ELR (cell line): ENCODE results near the gene CBFA2T3.
"Not testable (repeated sequence)": the region's sequence is repeated elsewhere in the genome, so short reads cannot be mapped to it uniquely, and the experiment has no call there.

Source experiments
- DNase-seq: peaks from one replicate; pipeline ENCODE4 v3.0.0-alpha.2; 2015; ENCODE audit warnings: low read depth

Gene CBFA2T3

GRCh38 chr16:88889702-88890352, 87.2 kb downstream of the CBFA2T3 start:
- DNase-seq, result not testable (repeated sequence)

- DNase-seq, result no peak
Measured at GRCh38 chr16:88888461-88889387, 88.3 kb downstream of the CBFA2T3 start.

GRCh38 chr16:88888057-88888456, 89.0 kb downstream of the CBFA2T3 start:
- no peak for DNase-seq

- DNase-seq, result no peak
Measured at GRCh38 chr16:88886845-88887521, 90.0 kb downstream of the CBFA2T3 start.

- no peak for DNase-seq
Measured at GRCh38 chr16:88886420-88886844, 90.6 kb downstream of the CBFA2T3 start.

- no peak for DNase-seq
Measured at GRCh38 chr16:88885693-88886280, 91.2 kb downstream of the CBFA2T3 start.

- no peak for DNase-seq
Measured at GRCh38 chr16:88884569-88885271, 92.3 kb downstream of the CBFA2T3 start.

- DNase-seq, result no peak
Measured at GRCh38 chr16:88883946-88884345, 93.1 kb downstream of the CBFA2T3 start.

GRCh38 chr16:88883117-88883895, 93.7 kb downstream of the CBFA2T3 start:
- no peak for DNase-seq

- DNase-seq, result no peak
Measured at GRCh38 chr16:88882358-88883030, 94.5 kb downstream of the CBFA2T3 start.

- no peak for DNase-seq
Measured at GRCh38 chr16:88881675-88882357, 95.2 kb downstream of the CBFA2T3 start.

- DNase-seq, result no peak
Measured at GRCh38 chr16:88881007-88881615, 95.9 kb downstream of the CBFA2T3 start.

- DNase-seq, result no peak
Measured at GRCh38 chr16:88880226-88881006, 96.6 kb downstream of the CBFA2T3 start.

- no peak for DNase-seq
Measured at GRCh38 chr16:88879788-88880055, 97.3 kb downstream of the CBFA2T3 start.

- no peak for DNase-seq
Measured at GRCh38 chr16:88878967-88879787, 97.8 kb downstream of the CBFA2T3 start.

GRCh38 chr16:88878356-88878755, 98.7 kb downstream of the CBFA2T3 start:
- DNase-seq, result no peak

- DNase-seq, result no peak
Measured at GRCh38 chr16:88877564-88878289, 99.3 kb downstream of the CBFA2T3 start.
